HAP-1 (cell line): ENCODE results near the gene AGBL3.

Source experiments
- DNase-seq, 2 experiments: peaks; one replicate each; pipeline ENCODE4 v3.0.0-alpha.2; 2016 to 2020; ENCODE audit warnings: low spot score in 2 of 2
- H3K27me3 ChIP-seq: fragments of 250-450 bp; sonication (Bioruptor Pico); 2 replicates; pipeline ENCODE4 v1.5.1; 2020; ENCODE audit warnings: low read depth, mild to moderate bottlenecking, moderate library complexity
- H3K36me3 ChIP-seq: fragments of 250-450 bp; sonication (Bioruptor Pico); replicated peaks from 2 replicates; pipeline ENCODE4 v1.5.1; 2020; ENCODE audit warnings: mild to moderate bottlenecking
- H3K4me1 ChIP-seq: fragments of 250-450 bp; sonication (Bioruptor Pico); 2 replicates; pipeline ENCODE4 v1.5.1; 2020; ENCODE audit warnings: mild to moderate bottlenecking
- H3K4me3 ChIP-seq: fragments of 250-450 bp; sonication (Bioruptor Pico); 2 replicates; pipeline ENCODE4 v1.5.1; 2020; ENCODE audit warnings: mild to moderate bottlenecking, moderate library complexity
- H3K9me3 ChIP-seq: fragments of 250-450 bp; sonication (Bioruptor Pico); 2 replicates; pipeline ENCODE4 v1.5.1; 2020; ENCODE audit warnings: mild to moderate bottlenecking, moderate library complexity
- in situ Hi-C: fragments of 300-500 bp; cut with MboI; formaldehyde crosslinking; loops from 3 replicates; pipeline ENCODE4 v1.14.3; 2020; ENCODE audit warnings: low sequenced_read_pairs, inconsistent platforms, mixed read lengths

Gene AGBL3

DNA sequence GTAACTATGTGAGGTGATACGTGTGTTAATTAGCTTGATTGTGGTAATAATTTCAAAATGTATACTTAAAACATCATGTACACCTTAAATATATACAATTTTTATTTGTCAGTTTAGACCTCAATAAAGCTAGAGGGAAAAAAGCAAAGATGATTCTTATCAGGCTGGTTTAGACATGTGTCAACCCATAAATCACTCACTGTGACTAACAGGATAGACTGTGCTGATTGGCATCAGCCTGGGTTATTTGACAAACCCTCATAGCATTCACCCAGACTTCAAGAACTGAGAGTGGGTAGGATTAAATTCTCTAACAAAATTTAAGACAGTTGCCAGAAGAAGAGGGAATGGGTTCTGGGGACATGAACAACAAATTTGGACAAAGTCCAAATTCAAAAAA, 87.8 kb downstream of the AGBL3 start:
- no peaks in the 10 kb centered on the region for H3K9me3 ChIP-seq
- no peaks in the 10 kb centered on the region for H3K36me3 ChIP-seq
- DNase-seq, result no peak
- in situ Hi-C loops, result no loop called here
- no peaks in the 10 kb centered on the region for H3K27me3 ChIP-seq
- peaks cover 10% of the 10 kb centered on the region for H3K4me1 ChIP-seq
- no peak overlapping the region for H3K4me3 ChIP-seq

- Histone ChIP-seq H3K4me1 (peaks cover 10% of the 10 kb centered on the region), H3K4me3 (no peak overlapping the region), H3K9me3 (no peaks in the 10 kb centered on the region), H3K36me3 (no peaks in the 10 kb centered on the region), H3K27me3 (no peaks in the 10 kb centered on the region)
- in situ Hi-C loops, result no loop called here
- no peak for DNase-seq
Observed at GRCh38 chr7:135074531-135074930, 88.2 kb downstream of the AGBL3 start.

DNA sequence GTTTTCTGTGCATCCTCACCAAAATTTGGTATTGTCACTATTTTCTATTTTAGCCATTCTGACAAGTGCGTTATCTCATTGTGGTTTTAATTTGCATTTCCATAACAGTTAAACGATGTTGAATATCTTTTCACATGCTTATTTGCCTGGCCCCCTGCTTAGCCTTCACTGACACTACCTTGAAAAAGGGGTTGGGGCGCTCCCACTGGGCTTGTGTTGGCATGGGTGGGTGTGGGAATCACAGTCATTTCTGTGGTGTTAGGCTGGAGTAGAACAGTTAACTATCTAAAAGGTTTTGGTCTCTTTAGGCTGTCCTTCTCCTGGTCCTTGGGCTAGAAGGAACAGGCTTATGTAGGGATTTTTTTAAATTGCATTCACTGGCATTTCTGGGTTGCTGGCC, 89.4 kb downstream of the AGBL3 start:
- in situ Hi-C loops, result no loop called here
- H3K36me3 ChIP-seq, result no peaks in the 10 kb centered on the region
- DNase-seq, result peak; percentile 31 to 52
- H3K27me3 ChIP-seq, result no peaks in the 10 kb centered on the region
- H3K4me1 ChIP-seq, result peaks cover 10% of the 10 kb centered on the region
- H3K9me3 ChIP-seq, result no peaks in the 10 kb centered on the region
- H3K4me3 ChIP-seq, result no peak overlapping the region

- no peak for DNase-seq
Observed at GRCh38 chr7:135076882-135077281, 90.6 kb downstream of the AGBL3 start.

DNA sequence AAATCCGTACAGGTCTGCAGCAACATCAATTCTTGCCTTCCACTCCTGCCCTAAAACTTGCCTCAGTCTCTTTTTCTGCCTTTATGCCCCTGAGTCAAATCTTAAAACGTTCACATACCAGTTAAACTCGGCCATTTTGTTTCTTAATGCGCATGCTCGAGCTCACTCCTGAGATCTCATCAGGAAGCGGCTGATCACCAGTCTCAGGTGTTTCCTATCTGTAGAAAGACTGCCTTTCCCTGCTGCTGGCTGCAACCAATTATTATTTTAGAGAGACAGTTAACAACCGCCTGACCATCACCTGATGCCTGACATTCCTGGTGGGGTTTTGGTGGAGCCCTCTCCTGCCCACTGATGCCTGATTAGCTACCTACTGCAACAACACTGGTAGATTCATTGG, 91.3 kb downstream of the AGBL3 start:
- Histone ChIP-seq H3K36me3 (no peaks in the 10 kb centered on the region), H3K4me3 (no peak overlapping the region), H3K27me3 (no peaks in the 10 kb centered on the region), H3K4me1 (peaks cover 10% of the 10 kb centered on the region), H3K9me3 (no peaks in the 10 kb centered on the region)
- no peak for DNase-seq
- in situ Hi-C loops, result no loop called here

More at GRCh38 chr7:135076882-135077281, 90.6 kb downstream of the AGBL3 start:
- no peaks in the 10 kb centered on the region for H3K9me3 ChIP-seq
- in situ Hi-C loops, result no loop called here
- H3K4me1 ChIP-seq, result peaks cover 10% of the 10 kb centered on the region
- H3K4me3 ChIP-seq, result no peak overlapping the region
- no peaks in the 10 kb centered on the region for H3K27me3 ChIP-seq
- H3K36me3 ChIP-seq, result no peaks in the 10 kb centered on the region

- DNase-seq, result no peak
- H3K27me3 ChIP-seq, result no peaks in the 10 kb centered on the region
- peaks cover 13% of the 10 kb centered on the region for H3K4me1 ChIP-seq
- H3K4me3 ChIP-seq, result no peak overlapping the region
- in situ Hi-C loops, result no loop called here
- no peaks in the 10 kb centered on the region for H3K36me3 ChIP-seq
- H3K9me3 ChIP-seq, result no peaks in the 10 kb centered on the region
Observed at GRCh38 chr7:135078051-135078450, 91.7 kb downstream of the AGBL3 start.

DNA sequence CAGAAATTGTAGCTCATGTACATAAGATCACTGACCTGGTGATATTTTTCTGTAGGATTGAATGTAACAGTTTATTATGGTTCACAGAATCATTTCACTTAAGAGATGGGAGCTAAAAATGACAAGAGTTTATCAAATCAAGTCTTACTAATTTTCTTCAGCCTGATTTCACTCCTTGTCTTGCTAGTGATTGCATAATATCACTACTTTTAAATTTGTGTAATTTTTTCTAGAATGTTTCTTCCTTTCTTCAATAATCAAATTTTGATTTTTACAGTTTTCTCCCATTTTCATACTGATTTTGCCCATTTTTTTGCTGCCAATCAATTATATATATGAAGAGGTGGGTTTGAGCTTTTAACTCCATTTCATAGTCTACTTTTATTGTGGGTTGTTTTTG, 92.8 kb downstream of the AGBL3 start:
- no peak for DNase-seq
- in situ Hi-C loops, result no loop called here
- no peak overlapping the region for H3K4me3 ChIP-seq
- no peaks in the 10 kb centered on the region for H3K27me3 ChIP-seq
- no peaks in the 10 kb centered on the region for H3K36me3 ChIP-seq
- H3K9me3 ChIP-seq, result no peaks in the 10 kb centered on the region
- H3K4me1 ChIP-seq, result peaks cover 22% of the 10 kb centered on the region

DNA sequence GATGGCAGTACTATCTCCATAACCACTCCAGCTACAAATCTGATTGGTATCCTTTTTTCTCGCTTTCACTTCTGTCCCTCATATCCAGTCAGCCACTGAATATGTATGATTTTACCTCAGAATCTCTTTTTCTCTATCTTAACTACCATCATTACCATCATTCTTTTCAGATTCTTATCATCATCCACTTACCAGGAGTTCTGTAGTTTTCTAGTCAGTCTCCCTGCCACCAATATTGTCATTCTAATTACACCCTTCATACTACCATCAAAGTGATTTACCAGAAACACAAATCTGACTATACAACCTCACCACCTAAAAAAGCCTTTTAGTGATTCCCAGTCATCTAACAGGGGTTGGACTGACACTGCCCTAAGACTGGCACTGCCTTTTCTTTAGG, 96.7 kb downstream of the AGBL3 start:
- Histone ChIP-seq H3K9me3 (no peaks in the 10 kb centered on the region), H3K4me1 (peaks cover 11% of the 10 kb centered on the region), H3K4me3 (no peak overlapping the region), H3K27me3 (no peaks in the 10 kb centered on the region), H3K36me3 (no peaks in the 10 kb centered on the region)
- in situ Hi-C loops, result no loop called here
- no peak for DNase-seq

DNA sequence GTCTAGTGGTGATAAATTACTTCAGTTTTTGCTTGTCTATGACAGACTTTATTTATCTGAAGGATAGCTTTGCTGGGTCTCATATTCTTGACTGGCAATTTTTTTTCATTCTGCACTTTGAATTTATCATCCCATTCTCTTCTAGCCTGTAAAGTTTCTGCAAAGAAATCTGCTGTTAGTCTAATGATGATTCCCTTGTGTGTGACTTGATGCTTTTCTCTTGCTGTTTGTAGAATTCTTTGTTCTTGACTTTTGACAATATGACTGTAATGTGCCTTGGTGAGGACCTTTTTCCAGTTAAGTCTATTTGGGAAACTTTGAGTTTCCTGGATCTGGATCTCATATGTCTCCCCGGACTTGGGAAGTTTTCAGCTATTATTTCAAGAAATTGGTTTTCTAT, 102.3 kb downstream of the AGBL3 start:
- Histone ChIP-seq H3K27me3 (no peaks in the 10 kb centered on the region), H3K36me3 (no peaks in the 10 kb centered on the region), H3K4me3 (no peak overlapping the region), H3K9me3 (no peaks in the 10 kb centered on the region), H3K4me1 (peaks cover 5% of the 10 kb centered on the region)
- no peak for DNase-seq
- in situ Hi-C loops, result no loop called here

- in situ Hi-C loops, result no loop called here
- Histone ChIP-seq H3K36me3 (no peaks in the 10 kb centered on the region), H3K27me3 (no peaks in the 10 kb centered on the region), H3K4me1 (no peaks in the 10 kb centered on the region), H3K9me3 (no peaks in the 10 kb centered on the region), H3K4me3 (no peak overlapping the region)
- no peak for DNase-seq
Observed at GRCh38 chr7:135091717-135092116, 105.4 kb downstream of the AGBL3 start.

DNA sequence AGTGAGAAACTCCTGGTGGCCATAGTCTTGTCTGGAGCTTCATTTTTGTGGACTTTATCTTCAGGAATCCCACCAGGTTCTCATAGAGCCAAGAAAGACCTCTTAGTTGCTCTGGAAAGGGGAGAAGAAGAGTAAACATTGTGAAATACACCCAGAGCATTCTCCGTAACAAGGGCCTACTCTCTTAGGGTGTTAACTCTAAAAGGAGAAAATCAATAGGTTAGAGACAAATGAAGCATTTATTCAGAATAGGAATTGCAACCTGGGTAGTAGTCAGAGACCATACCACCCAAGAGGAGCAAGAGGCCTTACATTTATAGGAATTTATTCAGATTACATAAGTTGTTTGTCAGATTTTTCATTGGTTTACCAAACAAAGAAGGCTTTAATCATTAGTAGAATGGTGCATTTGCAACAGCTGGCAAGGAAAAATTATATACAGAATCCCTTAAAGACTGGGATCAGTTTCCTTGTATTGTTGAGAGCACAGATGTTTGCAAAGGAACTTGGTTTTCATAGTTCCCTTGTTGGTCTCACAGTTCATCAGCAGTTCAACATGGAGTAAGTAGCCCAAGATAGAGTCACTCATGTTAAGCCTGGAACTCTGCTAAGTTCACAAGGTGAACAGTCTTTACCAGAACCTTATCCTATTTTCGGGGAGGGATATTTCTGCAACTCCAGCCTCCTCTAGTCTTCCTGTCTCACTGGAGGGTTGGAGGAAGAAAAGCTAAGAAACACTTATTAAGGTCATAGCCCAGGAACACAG, 108.3 kb downstream of the AGBL3 start:
- DNase-seq, result no peak
- no peaks in the 10 kb centered on the region for H3K4me1 ChIP-seq
- no peaks in the 10 kb centered on the region for H3K9me3 ChIP-seq
- in situ Hi-C loops, result no loop called here
- no peaks in the 10 kb centered on the region for H3K36me3 ChIP-seq
- no peak overlapping the region for H3K4me3 ChIP-seq
- no peaks in the 10 kb centered on the region for H3K27me3 ChIP-seq

DNA sequence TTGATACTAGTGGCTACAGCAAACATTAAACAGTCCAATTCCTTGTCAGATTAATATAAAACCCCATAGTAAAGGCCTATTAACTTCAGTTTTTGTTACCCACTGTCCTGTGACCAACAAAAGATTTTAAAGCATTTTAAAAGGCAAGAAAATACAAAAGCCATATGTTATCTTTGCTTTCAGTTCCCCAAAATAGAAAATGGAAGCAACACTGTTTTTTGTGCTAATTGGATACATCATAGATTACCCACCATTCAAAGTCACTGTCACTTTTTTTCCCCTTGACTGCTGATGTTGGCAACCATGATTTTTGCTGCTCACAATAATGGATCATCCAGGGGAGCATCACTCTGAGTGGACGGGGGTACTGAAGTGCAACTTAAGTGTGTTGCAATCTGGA, 109.1 kb downstream of the AGBL3 start:
- in situ Hi-C loops, result no loop called here
- no peaks in the 10 kb centered on the region for H3K4me1 ChIP-seq
- DNase-seq, result no peak
- H3K27me3 ChIP-seq, result no peaks in the 10 kb centered on the region
- H3K36me3 ChIP-seq, result no peaks in the 10 kb centered on the region
- H3K4me3 ChIP-seq, result no peak overlapping the region
- H3K9me3 ChIP-seq, result no peaks in the 10 kb centered on the region

DNA sequence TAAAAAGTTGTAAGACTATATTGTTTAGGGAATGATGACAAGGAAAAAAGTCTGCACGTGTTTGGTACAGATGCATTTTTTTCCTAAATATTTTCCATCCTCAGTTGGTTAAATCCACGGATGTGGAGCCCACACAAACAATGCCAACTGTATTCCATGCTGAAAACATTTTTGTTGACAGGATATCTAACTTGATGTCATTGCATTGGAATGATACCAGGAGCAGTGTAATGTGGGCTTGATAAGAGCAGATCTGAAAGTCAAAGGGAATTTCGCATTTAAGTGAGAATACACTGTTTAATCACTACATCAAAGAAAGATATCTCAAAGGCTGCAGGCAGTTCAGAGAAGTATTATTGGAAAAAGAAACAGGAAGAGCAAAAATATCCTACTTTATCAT, 112.1 kb downstream of the AGBL3 start:
- in situ Hi-C loops, result no loop called here
- H3K4me1 ChIP-seq, result no peaks in the 10 kb centered on the region

DNA sequence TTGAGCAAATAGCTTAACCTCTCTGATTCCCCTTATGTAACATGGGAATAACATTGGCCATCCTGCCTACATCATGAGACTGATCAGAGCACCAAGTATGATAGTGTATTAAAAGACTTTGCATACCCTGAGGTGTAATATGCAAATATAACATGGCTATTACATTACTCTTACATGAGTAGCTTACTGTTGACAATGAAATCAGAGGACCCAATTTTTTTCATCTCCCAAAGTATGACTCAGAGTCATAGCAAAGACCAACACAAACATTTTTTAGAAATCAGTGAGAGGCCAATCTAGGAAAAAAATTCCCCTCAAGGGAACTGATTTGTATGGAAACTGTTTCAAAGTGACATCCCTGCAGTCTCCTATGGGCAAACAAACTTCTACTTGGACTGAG, 114.5 kb downstream of the AGBL3 start:
- DNase-seq, result no peak
- Histone ChIP-seq H3K4me3 (no peak overlapping the region), H3K9me3 (no peaks in the 10 kb centered on the region), H3K4me1 (no peaks in the 10 kb centered on the region), H3K27me3 (no peaks in the 10 kb centered on the region), H3K36me3 (no peaks in the 10 kb centered on the region)
- in situ Hi-C loops, result no loop called here

More for the DNA sequence above, 112.1 kb downstream of the AGBL3 start:
- Histone ChIP-seq H3K4me3 (no peak overlapping the region), H3K9me3 (no peaks in the 10 kb centered on the region), H3K27me3 (no peaks in the 10 kb centered on the region), H3K36me3 (no peaks in the 10 kb centered on the region)
- DNase-seq, result no peak

- Histone ChIP-seq H3K4me3 (no peak overlapping the region), H3K36me3 (no peaks in the 10 kb centered on the region), H3K9me3 (no peaks in the 10 kb centered on the region), H3K4me1 (no peaks in the 10 kb centered on the region), H3K27me3 (no peaks in the 10 kb centered on the region)
- in situ Hi-C loops, result no loop called here
- DNase-seq, result no peak
Observed at GRCh38 chr7:135102372-135102771, 116.1 kb downstream of the AGBL3 start.
